A673 (cell line): ENCODE data around the gene ITGBL1. TPM values are rescaled to one million over a fixed set of nuclear protein-coding genes. Genes with fewer than 3 reads are reported as not detected.

Source experiments
- BruUV-seq: library from RNA; stranded (reverse); fragments of 400-500 nt; replicated peaks from 2 replicates; lab custom pipeline; 2021; lab: Mats Ljungman, UMichigan
- CTCF ChIA-PET: fragments of 300-600 bp; sonication (Branson Sonifier 250); formaldehyde crosslinking; loops from one replicate; lab custom pipeline; 2022; ENCODE audit warnings: antibody characterized with exemption; lab: Charles Lee
- POLR2A ChIA-PET: fragments of 300-600 bp; sonication (Branson Sonifier 250); formaldehyde crosslinking; loops from one replicate; lab custom pipeline; 2022; ENCODE audit warnings: antibody characterized with exemption; ENCODE audit not compliant: low non-redundant PET; lab: Charles Lee
- DNase-seq: peaks from one replicate; pipeline ENCODE4 v3.0.0-alpha.2; 2015; ENCODE audit warnings: low spot score
- H3K27ac ChIP-seq: fragments of 200-600 bp; sonication (generic); 2 replicates; pipeline ENCODE4 v1.5.1; 2016; ENCODE audit warnings: mixed run types, low read depth, mild to moderate bottlenecking, mixed read lengths, antibody characterized with exemption, low read length; ENCODE audit not compliant: poor library complexity, severe bottlenecking
- H3K27me3 ChIP-seq: fragments of 200-600 bp; sonication (generic); replicated peaks from 2 replicates; pipeline ENCODE4 v1.6.1; 2017; ENCODE audit warnings: mixed run types, low read depth, mild to moderate bottlenecking, mixed read lengths, antibody characterized with exemption, low read length; ENCODE audit not compliant: insufficient read depth, poor library complexity
- H3K36me3 ChIP-seq: fragments of 200-600 bp; sonication (generic); 2 replicates; pipeline ENCODE4 v1.6.1; 2016; ENCODE audit warnings: mixed run types, mild to moderate bottlenecking, mixed read lengths, antibody characterized with exemption, low read length; ENCODE audit not compliant: insufficient read depth, poor library complexity, severe bottlenecking
- H3K4me1 ChIP-seq: fragments of 200-600 bp; sonication (generic); 2 replicates; pipeline ENCODE4 v1.6.1; 2017; ENCODE audit warnings: mixed run types, mild to moderate bottlenecking, mixed read lengths, antibody characterized with exemption, low read length; ENCODE audit not compliant: insufficient read depth, poor library complexity, severe bottlenecking
- H3K4me3 ChIP-seq: fragments of 200-600 bp; sonication (generic); 2 replicates; pipeline ENCODE4 v1.5.1; 2016; ENCODE audit warnings: low read depth, mixed run types, mild to moderate bottlenecking, mixed read lengths, low read length; ENCODE audit not compliant: poor library complexity, severe bottlenecking
- H3K9me3 ChIP-seq: fragments of 200-600 bp; sonication (generic); 2 replicates; pipeline ENCODE4 v1.6.1; 2016; ENCODE audit warnings: mixed run types, low read depth, mild to moderate bottlenecking, mixed read lengths, antibody characterized with exemption, low read length; ENCODE audit not compliant: poor library complexity, severe bottlenecking
- CTCF ChIP-seq: fragments of 300-800, 200-600 bp; sonication (generic); conservative IDR thresholded peaks from 2 replicates; pipeline ENCODE4 v1.5.1; 2017; ENCODE audit warnings: low read depth, mild to moderate bottlenecking, antibody characterized with exemption, low read length, moderate library complexity, mixed read lengths
- EZH2 ChIP-seq: fragments of 200-600 bp; sonication (generic); IDR thresholded peaks from 2 replicates; pipeline ENCODE4 v1.6.1; 2017; ENCODE audit warnings: borderline replicate concordance, low read depth, mild to moderate bottlenecking, mixed read lengths, antibody characterized with exemption, low read length; ENCODE audit not compliant: poor library complexity, severe bottlenecking
- intact Hi-C: fragments of 100-400 bp; cut with micrococcal nuclease; formaldehyde crosslinking; loops from one replicate; pipeline ENCODE4 v1.10.0; 2022; ENCODE audit not compliant: unreplicated experiment
- total RNA-seq: library from RNA; stranded (reverse); gene quantifications from 2 replicates; pipeline ENCODE4 v1.2.3, GENCODE V29; 2021

The ITGBL1 gene
- total RNA-seq, 1 experiment from 2014 or later: 0.64 TPM

GRCh38 chr13:101594936-101595335 lies 142.5 kb downstream of the ITGBL1 start:
- no peak for TF ChIP-seq CTCF
- intact Hi-C loops: no loop called here
- DNase-seq: no peak
- Histone ChIP-seq H3K4me1 (no peaks in the 10 kb centered on the region), H3K27me3 (no peaks in the 10 kb centered on the region), H3K4me3 (no peak overlapping the region), H3K27ac (no peak overlapping the region), H3K9me3 (peaks cover 4% of the 10 kb centered on the region), H3K36me3 (no peaks in the 10 kb centered on the region)
- BruUV-seq: no TSS peak
- ChIA-PET CTCF (no interaction called here), POLR2A (no interaction called here)

GRCh38 chr13:101596803-101597202 lies 144.3 kb downstream of the ITGBL1 start:
- Histone ChIP-seq H3K4me1 (no peaks in the 10 kb centered on the region), H3K9me3 (peaks cover 4% of the 10 kb centered on the region), H3K36me3 (no peaks in the 10 kb centered on the region), H3K27ac (no peak overlapping the region), H3K27me3 (no peaks in the 10 kb centered on the region), H3K4me3 (no peak overlapping the region)
- CTCF ChIA-PET: no interaction called here
- no TSS peak for BruUV-seq
- POLR2A ChIA-PET: no interaction called here
- TF ChIP-seq EZH2 (no peak), CTCF (no peak)
- DNase-seq: no peak
- intact Hi-C loops: no loop called here

- ChIA-PET POLR2A (no interaction called here), CTCF (no interaction called here)
- no peak for TF ChIP-seq EZH2
- TF ChIP-seq CTCF: no peak
- no peaks in the 10 kb centered on the region for H3K27me3 ChIP-seq
- no TSS peak for BruUV-seq
- intact Hi-C loops: no loop called here
- no peaks in the 10 kb centered on the region for H3K4me1 ChIP-seq
- no peaks in the 10 kb centered on the region for H3K36me3 ChIP-seq
- no peaks in the 10 kb centered on the region for H3K9me3 ChIP-seq
- H3K4me3 ChIP-seq: no peak overlapping the region
- DNase-seq: no peak
- H3K27ac ChIP-seq: no peak overlapping the region
Observed at GRCh38 chr13:101611491-101612475, 159.3 kb downstream of the ITGBL1 start.
